Activated T-cell treated with anti-CD3 and anti-CD28 coated beads, Interleukin-2, amount 50 U/mL, for 24 hours (primary cell): ENCODE measurements around the gene MCU.
"Not testable (repeated sequence)": the region's sequence is repeated elsewhere in the genome, so short reads cannot be mapped to it uniquely, and the experiment has no call there.

Source experiments
- DNase-seq: peaks from one replicate; pipeline ENCODE4 v3.0.0-alpha.2; 2020
- H3K27ac Mint-ChIP-seq: 2 replicates; pipeline ENCODE4 v1.8.0; 2020; ENCODE audit warnings: mild to moderate bottlenecking, mixed read lengths
- H3K27me3 Mint-ChIP-seq: 2 replicates; pipeline ENCODE4 v1.8.0; 2020; ENCODE audit warnings: mixed read lengths
- H3K36me3 Mint-ChIP-seq: 2 replicates; pipeline ENCODE4 v1.8.0; 2020; ENCODE audit warnings: low read depth, mixed read lengths
- H3K4me1 Mint-ChIP-seq: 2 replicates; pipeline ENCODE4 v1.8.0; 2020; ENCODE audit warnings: low read depth, mixed read lengths
- H3K4me3 Mint-ChIP-seq: 2 replicates; pipeline ENCODE4 v1.8.0; 2020; ENCODE audit warnings: mild to moderate bottlenecking, moderate library complexity, mixed read lengths
- H3K9me3 Mint-ChIP-seq: 2 replicates; pipeline ENCODE4 v1.8.0; 2020; ENCODE audit warnings: mixed read lengths

MCU gene

DNA sequence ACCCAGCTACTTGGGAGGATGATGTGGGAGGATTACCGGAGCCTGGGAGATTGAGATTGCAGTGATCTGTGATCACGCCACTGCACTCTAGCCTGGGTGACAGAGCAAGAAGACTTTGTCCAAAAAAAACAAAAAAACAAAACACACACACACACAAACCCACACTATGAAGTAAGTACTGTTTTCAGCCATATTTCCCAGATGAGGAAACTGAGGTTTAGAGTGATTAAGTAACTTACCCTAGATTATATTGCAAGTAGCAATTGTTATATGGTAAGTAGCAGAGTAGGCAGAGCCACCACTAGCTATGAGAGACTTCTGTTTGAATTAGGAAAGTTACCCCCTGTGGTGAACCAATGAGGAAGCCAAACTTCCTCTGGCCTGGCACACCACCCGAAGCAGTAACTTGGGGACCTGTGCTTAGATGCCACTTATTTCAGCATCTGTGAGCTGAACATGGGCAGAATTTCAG is 61.9 kb downstream of the MCU start:
- H3K4me3 Mint-ChIP-seq, result no peak overlapping the region
- no peak for DNase-seq
- H3K36me3 Mint-ChIP-seq, result no peaks in the 10 kb centered on the region
- no peaks in the 10 kb centered on the region for H3K9me3 Mint-ChIP-seq
- no peak overlapping the region for H3K27ac Mint-ChIP-seq
- H3K4me1 Mint-ChIP-seq, result peaks cover 10% of the 10 kb centered on the region
- H3K27me3 Mint-ChIP-seq, result no peaks in the 10 kb centered on the region

DNA sequence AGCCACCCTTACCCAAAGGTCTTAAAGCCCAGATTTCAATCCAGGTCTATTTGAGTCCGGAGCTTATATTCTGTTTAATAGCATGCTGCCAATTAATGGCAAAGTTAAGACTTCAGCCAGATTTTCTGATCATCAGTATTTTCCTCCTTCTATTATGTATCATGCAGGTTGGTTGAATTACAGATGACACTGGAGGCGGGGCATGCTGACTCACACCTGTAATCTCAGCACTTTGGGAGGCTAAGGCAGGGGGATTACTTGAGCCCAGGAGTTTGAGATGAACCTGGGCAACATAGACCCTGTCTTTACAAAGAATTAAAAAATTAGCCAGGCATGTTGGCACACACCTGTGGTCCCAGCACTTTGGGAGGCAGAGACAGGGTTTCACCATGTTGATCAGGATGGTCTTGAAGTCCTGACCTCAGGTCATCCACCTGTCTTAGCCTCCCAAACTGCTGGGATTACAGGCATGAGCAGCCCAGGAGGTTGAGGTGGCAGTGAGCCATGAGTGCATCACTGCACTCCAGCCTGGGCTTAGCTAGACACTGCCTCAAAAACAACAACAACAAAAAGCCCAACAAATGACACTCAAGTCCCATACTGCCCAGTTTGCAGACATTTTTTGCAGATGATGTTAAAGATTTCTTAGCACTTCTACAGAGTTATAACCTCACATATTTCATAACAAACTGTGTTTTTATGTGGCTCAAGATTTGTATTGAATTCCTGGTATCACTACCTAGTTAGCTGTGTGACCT is 62.5 kb downstream of the MCU start:
- DNase-seq, result no peak
- no peaks in the 10 kb centered on the region for H3K36me3 Mint-ChIP-seq
- no peaks in the 10 kb centered on the region for H3K9me3 Mint-ChIP-seq
- no peak overlapping the region for H3K4me3 Mint-ChIP-seq
- no peak overlapping the region for H3K27ac Mint-ChIP-seq
- peaks cover 10% of the 10 kb centered on the region for H3K4me1 Mint-ChIP-seq
- no peaks in the 10 kb centered on the region for H3K27me3 Mint-ChIP-seq

- Mint-ChIP-seq H3K27ac (no peak overlapping the region), H3K4me3 (no peak overlapping the region), H3K36me3 (no peaks in the 10 kb centered on the region), H3K4me1 (peaks cover 10% of the 10 kb centered on the region), H3K9me3 (no peaks in the 10 kb centered on the region), H3K27me3 (no peaks in the 10 kb centered on the region)
- no peak for DNase-seq
Observed at GRCh38 chr10:72756674-72757385, 64.9 kb downstream of the MCU start.

DNA sequence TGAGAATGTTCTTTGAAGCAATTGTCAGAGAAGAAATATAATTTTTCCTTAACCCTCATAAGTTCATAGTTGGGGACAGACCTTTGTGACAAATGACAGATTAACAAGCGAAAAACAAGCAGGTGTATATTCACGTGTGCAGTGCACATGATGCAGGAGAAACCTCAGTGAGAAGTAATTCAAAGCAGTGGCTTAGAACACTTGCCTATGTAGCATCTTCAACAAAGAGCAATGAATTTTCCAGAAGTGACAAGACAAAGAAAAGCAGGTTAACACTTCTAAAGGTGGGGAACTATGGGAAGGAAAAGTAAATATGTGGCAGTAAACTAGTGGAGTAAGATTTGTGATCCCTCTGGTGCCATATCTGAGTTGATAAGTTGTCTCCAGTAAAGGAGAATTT is 65.8 kb downstream of the MCU start:
- DNase-seq, result no peak
- Mint-ChIP-seq H3K27ac (no peak overlapping the region), H3K27me3 (no peaks in the 10 kb centered on the region), H3K4me1 (peaks cover 10% of the 10 kb centered on the region), H3K4me3 (no peak overlapping the region), H3K9me3 (no peaks in the 10 kb centered on the region), H3K36me3 (no peaks in the 10 kb centered on the region)

DNA sequence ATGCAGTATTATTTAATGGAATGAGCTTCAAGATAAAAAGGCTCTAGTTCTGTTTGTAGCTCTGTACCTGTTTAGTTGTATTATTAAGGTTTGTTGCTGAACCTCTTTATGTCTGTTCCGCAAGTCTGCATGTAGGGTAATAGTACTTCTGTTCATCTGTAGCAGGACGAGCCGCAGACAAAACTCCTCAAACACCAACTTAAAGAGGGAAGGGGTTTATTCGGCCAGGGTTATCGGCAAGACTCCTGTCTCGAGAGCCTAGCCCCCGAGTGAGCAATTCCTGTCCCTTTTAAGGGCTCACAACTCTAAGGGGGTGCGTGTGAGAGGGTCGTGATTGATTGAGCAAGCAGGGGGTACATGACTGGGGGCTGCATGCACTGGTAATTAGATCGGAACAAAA is 67.0 kb downstream of the MCU start:
- H3K4me1 Mint-ChIP-seq, H3K27ac Mint-ChIP-seq, H3K4me3 Mint-ChIP-seq, DNase-seq, H3K9me3 Mint-ChIP-seq, H3K27me3 Mint-ChIP-seq: not testable (repeated sequence)
- H3K36me3 Mint-ChIP-seq, result peaks cover 10% of the 10 kb centered on the region

GRCh38 chr10:72759584-72759983 is 67.6 kb downstream of the MCU start:
- no peak for DNase-seq
- Mint-ChIP-seq H3K36me3 (peaks cover 15% of the 10 kb centered on the region), H3K4me1 (no peaks in the 10 kb centered on the region), H3K9me3 (no peaks in the 10 kb centered on the region), H3K27ac (no peak overlapping the region), H3K27me3 (no peaks in the 10 kb centered on the region), H3K4me3 (no peak overlapping the region)

GRCh38 chr10:72761498-72761897 is 69.6 kb downstream of the MCU start:
- no peaks in the 10 kb centered on the region for H3K27me3 Mint-ChIP-seq
- peaks cover 2% of the 10 kb centered on the region for H3K9me3 Mint-ChIP-seq
- H3K4me1 Mint-ChIP-seq, result no peaks in the 10 kb centered on the region
- H3K4me3 Mint-ChIP-seq, result no peak overlapping the region
- no peak for DNase-seq
- no peak overlapping the region for H3K27ac Mint-ChIP-seq
- H3K36me3 Mint-ChIP-seq, result peaks cover 17% of the 10 kb centered on the region

GRCh38 chr10:72762042-72762441 is 70.1 kb downstream of the MCU start:
- Mint-ChIP-seq H3K9me3 (peaks cover 4% of the 10 kb centered on the region), H3K36me3 (peaks cover 22% of the 10 kb centered on the region), H3K4me1 (no peaks in the 10 kb centered on the region), H3K4me3 (no peak overlapping the region), H3K27me3 (no peaks in the 10 kb centered on the region), H3K27ac (no peak overlapping the region)
- no peak for DNase-seq

DNA sequence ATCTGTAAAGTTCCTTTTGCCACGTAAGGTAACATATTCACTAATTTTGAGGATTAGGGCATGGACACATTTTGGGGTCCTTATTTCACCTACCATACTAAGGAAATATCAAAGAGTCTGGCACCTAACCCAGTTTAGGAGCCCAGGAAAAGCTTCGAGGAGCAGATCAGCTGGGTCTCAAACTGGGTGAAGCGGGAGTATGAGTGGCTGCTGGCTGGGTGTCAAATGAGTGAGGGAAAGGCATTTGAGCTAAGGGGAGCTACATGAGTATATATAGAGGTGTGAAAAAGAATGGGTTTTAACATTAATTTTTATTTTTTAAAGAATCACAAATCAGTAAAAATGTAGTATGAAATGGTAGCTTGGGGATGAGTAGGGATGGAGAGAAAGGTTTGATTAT is 71.3 kb downstream of the MCU start:
- Mint-ChIP-seq H3K27ac (no peak overlapping the region), H3K27me3 (no peaks in the 10 kb centered on the region), H3K4me3 (no peak overlapping the region), H3K4me1 (no peaks in the 10 kb centered on the region), H3K36me3 (peaks cover 28% of the 10 kb centered on the region), H3K9me3 (peaks cover 9% of the 10 kb centered on the region)
- DNase-seq, result no peak

- Mint-ChIP-seq H3K4me1 (no peaks in the 10 kb centered on the region), H3K4me3 (no peak overlapping the region), H3K9me3 (peaks cover 12% of the 10 kb centered on the region), H3K36me3 (peaks cover 30% of the 10 kb centered on the region), H3K27ac (no peak overlapping the region), H3K27me3 (no peaks in the 10 kb centered on the region)
- DNase-seq, result no peak
Observed at GRCh38 chr10:72764151-72764550, 72.2 kb downstream of the MCU start.

DNA sequence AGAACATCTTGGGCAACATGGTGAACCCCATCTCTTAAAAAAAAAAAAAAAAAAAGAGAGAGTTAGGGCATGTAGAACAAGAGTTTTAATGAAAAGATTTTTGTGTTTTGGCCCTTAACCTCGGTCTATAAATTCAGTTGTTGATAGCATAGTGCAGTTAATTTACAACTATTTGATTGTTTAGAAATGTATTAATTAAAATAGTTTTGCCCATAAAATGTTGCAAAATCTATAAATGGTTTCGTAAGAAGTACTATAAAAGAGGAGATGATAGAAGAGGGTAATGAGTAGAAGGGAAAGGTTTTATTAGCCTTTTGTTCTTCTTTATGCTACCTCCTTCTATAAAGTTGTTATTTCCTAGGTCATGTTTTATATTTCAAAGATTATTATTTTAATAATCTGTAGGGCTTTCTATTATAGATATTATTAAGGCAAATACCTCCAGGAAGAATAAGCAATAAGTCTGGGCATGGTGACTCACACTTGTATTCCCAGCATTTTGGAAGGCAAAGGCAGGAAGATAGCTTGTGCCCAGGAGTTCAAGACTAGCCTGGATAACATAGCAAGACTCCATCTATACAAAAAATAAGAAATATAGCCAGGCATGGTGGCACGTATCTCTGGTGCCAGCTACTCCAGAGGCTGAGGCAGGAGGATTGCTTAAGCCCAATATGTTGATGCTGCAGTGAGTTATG is 73.3 kb downstream of the MCU start:
- H3K4me1 Mint-ChIP-seq, result no peaks in the 10 kb centered on the region
- no peak for DNase-seq
- no peaks in the 10 kb centered on the region for H3K27me3 Mint-ChIP-seq
- H3K27ac Mint-ChIP-seq, result no peak overlapping the region
- H3K36me3 Mint-ChIP-seq, result peaks cover 40% of the 10 kb centered on the region
- no peak overlapping the region for H3K4me3 Mint-ChIP-seq
- peaks cover 12% of the 10 kb centered on the region for H3K9me3 Mint-ChIP-seq

DNA sequence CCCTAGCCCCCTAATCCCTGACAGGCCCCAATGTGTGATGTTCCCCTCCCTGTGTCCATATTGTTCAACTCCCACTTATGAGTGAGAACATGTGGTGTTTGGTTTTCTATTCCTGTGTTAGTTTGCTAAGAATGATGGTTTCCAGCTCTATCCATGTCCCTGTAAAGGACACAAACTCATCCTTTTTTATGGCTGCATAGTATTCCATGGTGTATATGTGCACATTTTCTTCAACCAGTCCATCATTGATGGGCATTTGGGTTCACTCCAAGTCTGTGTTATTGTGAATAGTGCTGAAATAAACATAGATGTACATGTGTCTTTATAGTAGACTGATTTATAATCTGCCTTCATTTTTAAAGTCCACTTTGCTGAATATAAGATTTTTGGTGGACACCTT is 79.3 kb downstream of the MCU start:
- Mint-ChIP-seq H3K9me3 (peaks cover 32% of the 10 kb centered on the region), H3K36me3 (peaks cover 45% of the 10 kb centered on the region), H3K4me1 (peaks cover 10% of the 10 kb centered on the region)
- H3K27ac Mint-ChIP-seq, DNase-seq, H3K27me3 Mint-ChIP-seq, H3K4me3 Mint-ChIP-seq: not testable (repeated sequence)

GRCh38 chr10:72772031-72772430 is 80.1 kb downstream of the MCU start:
- Mint-ChIP-seq H3K27ac (no peak overlapping the region), H3K4me1 (peaks cover 10% of the 10 kb centered on the region), H3K9me3 (peaks cover 28% of the 10 kb centered on the region), H3K4me3 (no peak overlapping the region), H3K27me3 (no peaks in the 10 kb centered on the region), H3K36me3 (peaks cover 39% of the 10 kb centered on the region)
- DNase-seq, result no peak

GRCh38 chr10:72779874-72780273 is 87.9 kb downstream of the MCU start:
- Mint-ChIP-seq H3K4me3 (no peak overlapping the region), H3K27ac (no peak overlapping the region), H3K4me1 (peaks cover 4% of the 10 kb centered on the region), H3K36me3 (no peaks in the 10 kb centered on the region), H3K9me3 (no peaks in the 10 kb centered on the region), H3K27me3 (no peaks in the 10 kb centered on the region)
- DNase-seq, result no peak
